ENCODE measurements around the gene BLM. TPM values are rescaled to one million over a fixed set of nuclear protein-coding genes. Genes with fewer than 3 reads are reported as not detected.

BLM gene
- polyA plus RNA-seq, 1 donor (not counting 4 experiments of a cell fraction or from before 2014, with no cell fraction given) = 4.4 TPM

- no peak for FAIRE-seq
- Histone ChIP-seq H3K27me3 (ENCODE audit: control insufficient read depth, extremely low read depth, insufficient read depth, low read length) (no peaks in the 10 kb centered on the region), H2AFZ (ENCODE audit: control insufficient read depth, low read length) (no peak overlapping the region), H3K9ac (ENCODE audit: control insufficient read depth, extremely low read depth, insufficient read depth, low read length) (no peak overlapping the region), H3K4me3 (ENCODE audit: control insufficient read depth in 2 of 3, extremely low read depth in 1 of 3, insufficient read depth in 2 of 3, low read depth in 1 of 3, low read length in 3 of 3) (no peak overlapping the region), H3K9me3 (ENCODE audit: control insufficient read depth, low read depth, low read length) (no peaks in the 10 kb centered on the region), H3K9me1 (ENCODE audit: control insufficient read depth, extremely low read depth, insufficient read depth, low read length) (no peaks in the 10 kb centered on the region), H3K4me1 (ENCODE audit: control insufficient read depth, extremely low read depth, insufficient read depth, low read length) (peaks cover 14% of the 10 kb centered on the region), H4K20me1 (ENCODE audit: control insufficient read depth, extremely low read depth, insufficient read depth, low read length) (no peaks in the 10 kb centered on the region), H3K36me3 (ENCODE audit: control insufficient read depth in 2 of 2, extremely low read depth in 1 of 2, insufficient read depth in 2 of 2, low read length in 2 of 2) (no peaks in the 10 kb centered on the region), H3K27ac (ENCODE audit: control insufficient read depth, insufficient read depth, low read length) (no peak overlapping the region), H3K4me2 (ENCODE audit: control insufficient read depth, extremely low read depth, insufficient read depth, low read depth, low read length) (no peak overlapping the region), H3K79me2 (ENCODE audit: control insufficient read depth, insufficient read depth, low read length) (no peaks in the 10 kb centered on the region)
- TF ChIP-seq EZH2 (IDR thresholded peaks at IDR 0.05; ENCODE audit: low read length) = no peak
- TF ChIP-seq, protein P1, sequence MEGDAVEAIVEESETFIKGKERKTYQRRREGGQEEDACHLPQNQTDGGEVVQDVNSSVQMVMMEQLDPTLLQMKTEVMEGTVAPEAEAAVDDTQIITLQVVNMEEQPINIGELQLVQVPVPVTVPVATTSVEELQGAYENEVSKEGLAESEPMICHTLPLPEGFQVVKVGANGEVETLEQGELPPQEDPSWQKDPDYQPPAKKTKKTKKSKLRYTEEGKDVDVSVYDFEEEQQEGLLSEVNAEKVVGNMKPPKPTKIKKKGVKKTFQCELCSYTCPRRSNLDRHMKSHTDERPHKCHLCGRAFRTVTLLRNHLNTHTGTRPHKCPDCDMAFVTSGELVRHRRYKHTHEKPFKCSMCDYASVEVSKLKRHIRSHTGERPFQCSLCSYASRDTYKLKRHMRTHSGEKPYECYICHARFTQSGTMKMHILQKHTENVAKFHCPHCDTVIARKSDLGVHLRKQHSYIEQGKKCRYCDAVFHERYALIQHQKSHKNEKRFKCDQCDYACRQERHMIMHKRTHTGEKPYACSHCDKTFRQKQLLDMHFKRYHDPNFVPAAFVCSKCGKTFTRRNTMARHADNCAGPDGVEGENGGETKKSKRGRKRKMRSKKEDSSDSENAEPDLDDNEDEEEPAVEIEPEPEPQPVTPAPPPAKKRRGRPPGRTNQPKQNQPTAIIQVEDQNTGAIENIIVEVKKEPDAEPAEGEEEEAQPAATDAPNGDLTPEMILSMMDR (optimal IDR thresholded peaks at IDR 0.05 in 1 of 3, IDR thresholded peaks at IDR 0.05 in 1 of 3, conservative IDR thresholded peaks at IDR 0.05 in 1 of 3; ENCODE audit: extremely low read depth in 1 of 3, insufficient read depth in 2 of 3, low read length in 3 of 3) = no peak
- dilution Hi-C loops (cut with MboI; ENCODE audit: extremely low pct_ligation_motif_present, low sequenced_read_pairs) = no loop called here
- DNase-seq (ENCODE audit: low read depth, low spot score) = no peak
Observed at GRCh38 chr15:90684281-90684680, 32.9 kb upstream of the BLM start.

GRCh38 chr15:90685591-90686434 is 31.3 kb upstream of the BLM start:
- Histone ChIP-seq H3K9me1 (ENCODE audit: control insufficient read depth, extremely low read depth, insufficient read depth, low read length) (no peaks in the 10 kb centered on the region), H3K36me3 (ENCODE audit: control insufficient read depth in 2 of 2, extremely low read depth in 1 of 2, insufficient read depth in 2 of 2, low read length in 2 of 2) (no peaks in the 10 kb centered on the region), H3K27ac (ENCODE audit: control insufficient read depth, insufficient read depth, low read length) (no peak overlapping the region), H3K9me3 (ENCODE audit: control insufficient read depth, low read depth, low read length) (no peaks in the 10 kb centered on the region), H3K27me3 (ENCODE audit: control insufficient read depth, extremely low read depth, insufficient read depth, low read length) (no peaks in the 10 kb centered on the region), H4K20me1 (ENCODE audit: control insufficient read depth, extremely low read depth, insufficient read depth, low read length) (no peaks in the 10 kb centered on the region), H3K4me1 (ENCODE audit: control insufficient read depth, extremely low read depth, insufficient read depth, low read length) (peaks cover 4% of the 10 kb centered on the region), H2AFZ (ENCODE audit: control insufficient read depth, low read length) (no peak overlapping the region), H3K4me2 (ENCODE audit: control insufficient read depth, extremely low read depth, insufficient read depth, low read depth, low read length) (no peak overlapping the region), H3K9ac (ENCODE audit: control insufficient read depth, extremely low read depth, insufficient read depth, low read length) (no peak overlapping the region), H3K4me3 (ENCODE audit: control insufficient read depth in 2 of 3, extremely low read depth in 1 of 3, insufficient read depth in 2 of 3, low read depth in 1 of 3, low read length in 3 of 3) (no peak overlapping the region), H3K79me2 (ENCODE audit: control insufficient read depth, insufficient read depth, low read length) (no peaks in the 10 kb centered on the region)
- TF ChIP-seq EZH2 (IDR thresholded peaks at IDR 0.05; ENCODE audit: low read length) = no peak
- TF ChIP-seq, protein P1 (optimal IDR thresholded peaks at IDR 0.05 in 1 of 3, IDR thresholded peaks at IDR 0.05 in 1 of 3, conservative IDR thresholded peaks at IDR 0.05 in 1 of 3; ENCODE audit: extremely low read depth in 1 of 3, insufficient read depth in 2 of 3, low read length in 3 of 3) = no peak
- FAIRE-seq (no peak), DNase-seq (ENCODE audit: low read depth, low spot score) (no peak)
- dilution Hi-C loops (cut with MboI; ENCODE audit: extremely low pct_ligation_motif_present, low sequenced_read_pairs) = no loop called here

Data from keratinocyte (primary cell).